Endothelial cell of umbilical vein (primary cell): Measurements from ENCODE around the gene BDP1. TPM values are rescaled to one million over a fixed set of nuclear protein-coding genes. Genes with fewer than 3 reads are reported as not detected.

Source experiments
- BruUV-seq: library from RNA; stranded (reverse); fragments of 400-500 nt; replicated peaks from 2 replicates; lab custom pipeline; 2021; lab: Mats Ljungman, UMichigan
- CTCF ChIA-PET: fragments of 300-600, 350-600 bp; sonication (Branson Sonifier 250); formaldehyde crosslinking; loops from one replicate; lab custom pipeline; 2021; ENCODE audit warnings: antibody characterized with exemption, inconsistent platforms; lab: Charles Lee
- POLR2A ChIA-PET: fragments of 300-600, 350-600 bp; sonication (Branson Sonifier 250); formaldehyde crosslinking; loops from one replicate; lab custom pipeline; 2021; ENCODE audit warnings: antibody characterized with exemption, inconsistent platforms; lab: Charles Lee
- DNase-seq: peaks from one replicate; pipeline ENCODE4 v3.0.0-alpha.2; 2011; ENCODE audit warnings: low read depth, low spot score
- FAIRE-seq: peaks from 2 replicates; lab custom pipeline; 2011; peaks lifted over from hg19 to GRCh38; lab: Jason Lieb, UNC
- H2AFZ ChIP-seq: 2 replicates; pipeline ENCODE4 v1.6.0; 2012; ENCODE audit warnings: low read depth, low read length, control low read depth, inconsistent platforms
- H3K27ac ChIP-seq: 2 replicates; pipeline ENCODE4 v1.5.1; 2011; ENCODE audit warnings: low read depth, mild to moderate bottlenecking, control low read depth, low read length, moderate library complexity; ENCODE audit not compliant: insufficient read depth
- H3K27me3 ChIP-seq, 2 experiments: 2 replicates each; pipeline versions ENCODE4 v1.6.0 to v1.6.1; 2011; ENCODE audit warnings: low read length in 2 of 2, mixed read lengths in 1 of 2; ENCODE audit not compliant: control insufficient read depth in 2 of 2, insufficient read depth in 2 of 2
- H3K36me3 ChIP-seq, 2 experiments: 2 replicates in 1 of 2; 3 replicates in 1 of 2; pipeline ENCODE4 v1.5.1; 2011; ENCODE audit warnings: low read length in 2 of 2, mild to moderate bottlenecking in 1 of 2, moderate library complexity in 1 of 2; ENCODE audit not compliant: control insufficient read depth in 2 of 2, insufficient read depth in 2 of 2; ENCODE audit errors: extremely low read depth in 1 of 2
- H3K4me1 ChIP-seq: 3 replicates; pipeline ENCODE4 v1.5.1; 2011; ENCODE audit warnings: mild to moderate bottlenecking, low read length; ENCODE audit not compliant: control insufficient read depth, insufficient read depth; ENCODE audit errors: extremely low read depth
- H3K4me2 ChIP-seq: 2 replicates; pipeline ENCODE4 v1.6.1; 2011; ENCODE audit warnings: low read length, control low read depth, mixed read lengths; ENCODE audit not compliant: insufficient read depth
- H3K4me3 ChIP-seq, 3 experiments: fragments of 200-600 bp in 1 of 3; sonication (generic), shearing (Covaris generic) in 1 of 3; replicated peaks in 1 of 3; 2 replicates each; pipeline ENCODE4 v1.5.1; 2011 to 2016; ENCODE audit warnings: control low read depth in 3 of 3, low read length in 3 of 3, mild to moderate bottlenecking in 2 of 3, inconsistent platforms in 1 of 3, low read depth in 1 of 3, moderate library complexity in 1 of 3; ENCODE audit not compliant: insufficient read depth in 1 of 3
- H3K79me2 ChIP-seq: 2 replicates; pipeline ENCODE4 v1.6.0; 2012; ENCODE audit warnings: low read length, inconsistent platforms; ENCODE audit not compliant: control insufficient read depth, insufficient read depth
- H3K9ac ChIP-seq: replicated peaks from 2 replicates; pipeline ENCODE3; 2011; ENCODE audit warnings: low read length, control low read depth; ENCODE audit not compliant: insufficient read depth; ENCODE audit errors: extremely low read depth
- H3K9me1 ChIP-seq: replicated peaks from 3 replicates; pipeline ENCODE4 v1.6.0; 2011; ENCODE audit warnings: mild to moderate bottlenecking, low read length; ENCODE audit not compliant: control insufficient read depth, insufficient read depth; ENCODE audit errors: extremely low read depth
- H3K9me3 ChIP-seq: replicated peaks from 2 replicates; pipeline ENCODE4 v1.5.1; 2012; ENCODE audit warnings: low read length, inconsistent platforms; ENCODE audit not compliant: control insufficient read depth, insufficient read depth
- H4K20me1 ChIP-seq: replicated peaks from 2 replicates; pipeline ENCODE3; 2011; ENCODE audit warnings: mild to moderate bottlenecking, low read length; ENCODE audit not compliant: control insufficient read depth, insufficient read depth; ENCODE audit errors: extremely low read depth
- CTCF ChIP-seq, 2 donors: IDR thresholded peaks; 1 replicate in 1 of 2; 2 replicates in 1 of 2; pipeline ENCODE4 v1.5.1; 2011; ENCODE audit warnings: low read length in 2 of 2, mild to moderate bottlenecking in 2 of 2, moderate library complexity in 2 of 2, control low read depth in 1 of 2, inconsistent platforms in 1 of 2, low read depth in 1 of 2; ENCODE audit not compliant: insufficient read depth in 1 of 2; ENCODE audit errors: extremely low read depth in 1 of 2
- EZH2 ChIP-seq: IDR thresholded peaks from 2 replicates; pipeline ENCODE4 v1.6.1; 2012; ENCODE audit warnings: borderline replicate concordance, low read depth, mild to moderate bottlenecking, moderate library complexity, low read length, inconsistent platforms; ENCODE audit not compliant: severe bottlenecking
- FOS ChIP-seq: IDR thresholded peaks from 2 replicates; pipeline ENCODE4 v1.6.1; 2011; ENCODE audit warnings: mild to moderate bottlenecking, low read length, moderate library complexity, borderline replicate concordance; ENCODE audit not compliant: insufficient read depth
- GATA2 ChIP-seq: IDR thresholded peaks from 2 replicates; pipeline ENCODE4 v1.7.0; 2011; ENCODE audit warnings: low read depth, mild to moderate bottlenecking, moderate library complexity, mixed read lengths, low read length; ENCODE audit not compliant: insufficient read length, insufficient read depth
- JUN ChIP-seq: IDR thresholded peaks from 2 replicates; pipeline ENCODE4 v1.6.1; 2011; ENCODE audit warnings: borderline replicate concordance, low read depth; ENCODE audit not compliant: insufficient read length, insufficient read depth
- MAX ChIP-seq: IDR thresholded peaks from 2 replicates; pipeline ENCODE4 v1.6.1; 2011; ENCODE audit not compliant: insufficient read depth, insufficient read length
- MYC ChIP-seq: IDR thresholded peaks from one replicate; pipeline ENCODE4 v1.6.1; 2011; ENCODE audit warnings: mild to moderate bottlenecking, low read depth, low read length
- POLR2A ChIP-seq: IDR thresholded peaks from 2 replicates; pipeline ENCODE4 v1.6.1; 2012; ENCODE audit warnings: low read depth, mild to moderate bottlenecking, control low read depth, low read length
- POLR2AphosphoS5 ChIP-seq: IDR thresholded peaks from 2 replicates; pipeline ENCODE4 v1.6.1; 2012; ENCODE audit warnings: low read depth, mild to moderate bottlenecking, control low read depth, low read length, moderate library complexity; ENCODE audit not compliant: insufficient read depth
- dilution Hi-C: fragments of 300-500 bp; cut with MboI; formaldehyde crosslinking; loops from one replicate; pipeline ENCODE4 v1.15.0; 2019; ENCODE audit warnings: low sequenced_read_pairs; ENCODE audit not compliant: extremely low pct_ligation_motif_present
- intact Hi-C: fragments of 100-400 bp; cut with micrococcal nuclease; formaldehyde crosslinking; loops from one replicate; pipeline ENCODE4 v1.10.0; 2022
- polyA plus RNA-seq, 4 experiments: library from polyadenylated mRNA; depleted of rRNA in 3 of 4; stranded (reverse) in 3 of 4; unstranded in 1 of 4; fragments of >200 nt; gene quantifications; 2 replicates each; pipeline versions ENCODE4 v1.2.1 to v1.2.3, GENCODE V29; 2011 to 2012; ENCODE audit warnings: missing spikeins in 1 of 4
- total RNA-seq: library from RNA; stranded (reverse); gene quantifications from 2 replicates; pipeline ENCODE4 v1.2.3, GENCODE V29; 2021

The BDP1 gene
- total and polyA plus RNA-seq, 2 donors (not counting 3 experiments of a cell fraction or from before 2014, with no cell fraction given), result 4.5 to 27.5 TPM

- intact Hi-C loops (no loop called here), dilution Hi-C loops (no loop called here)
- Histone ChIP-seq H3K27ac (no peak overlapping the region), H4K20me1 (no peaks in the 10 kb centered on the region), H2AFZ (no peak overlapping the region), H3K9me1 (no peaks in the 10 kb centered on the region), H3K9me3 (no peaks in the 10 kb centered on the region), H3K36me3 (no peaks in the 10 kb centered on the region), H3K27me3 (no peaks in the 10 kb centered on the region), H3K9ac (no peak overlapping the region), H3K79me2 (no peaks in the 10 kb centered on the region), H3K4me2 (no peak overlapping the region), H3K4me3 (no peak overlapping the region), H3K4me1 (peaks cover 3% of the 10 kb centered on the region)
- ChIA-PET CTCF (interaction anchor here (1.0 to 1.3 kb wide), 4 partner anchors 16 to 174 kb away, joined by 3 to 12 read pairs (median 3); no protein-coding TSS in a partner anchor), POLR2A (no interaction called here)
- no peak for TF ChIP-seq FOS
- TF ChIP-seq POLR2A, result no peak
- no peak for TF ChIP-seq EZH2
- TF ChIP-seq MYC, result no peak
- TF ChIP-seq GATA2, result no peak
- TF ChIP-seq JUN, result no peak
- TF ChIP-seq MAX, result no peak
- no peak for TF ChIP-seq CTCF (IDR thresholded peaks at IDR 0.05; ENCODE audit: extremely low read depth in 1 of 2, insufficient read depth in 1 of 2, low read depth in 1 of 2, low read length in 2 of 2)
- TF ChIP-seq POLR2AphosphoS5, result no peak
- no TSS peak for BruUV-seq
- no peak for FAIRE-seq
- no peak for DNase-seq
Measured at GRCh38 chr5:71582945-71583584, 127.6 kb downstream of the BDP1 start.
